B cell (primary cell): ENCODE results near the gene LNPK. TPM values are rescaled to one million over a fixed set of nuclear protein-coding genes. Genes with fewer than 3 reads are reported as not detected.

Source experiments
- ATAC-seq: fragments of 200-7000 bp; cut with Tn5 transposase; one replicate; pipeline ENCODE4 v1.10.0; 2021; ENCODE audit warnings: low read depth, mild to moderate bottlenecking, moderate number of reproducible peaks, moderate library complexity
- CTCF ChIA-PET: fragments of 350-600 bp; sonication (Branson Sonifier 250); formaldehyde crosslinking; loops from one replicate; lab custom pipeline; 2021; ENCODE audit warnings: antibody characterized with exemption, inconsistent platforms; lab: Charles Lee
- POLR2A ChIA-PET: fragments of 350-600 bp; sonication (Branson Sonifier 250); formaldehyde crosslinking; loops from one replicate; lab custom pipeline; 2021; ENCODE audit warnings: antibody characterized with exemption; lab: Charles Lee
- DNase-seq: peaks from one replicate; pipeline ENCODE4 v3.0.0; 2013
- H2AFZ ChIP-seq: 2 replicates; pipeline ENCODE4 v1.6.1; 2012; ENCODE audit warnings: mild to moderate bottlenecking, low read depth, low read length; ENCODE audit not compliant: insufficient read depth, poor library complexity, severe bottlenecking
- H3K27ac ChIP-seq, 2 donors: 1 replicate in 1 of 2; 2 replicates in 1 of 2; pipeline ENCODE4 v1.5.1; 2012 to 2013; ENCODE audit warnings: low read length in 2 of 2, mild to moderate bottlenecking in 2 of 2, moderate library complexity in 1 of 2
- H3K27me3 ChIP-seq, 4 experiments: fragments of 200-600 bp in 1 of 4; sonication (generic) in 1 of 4; replicated peaks in 1 of 4; 1 replicate in 2 of 4; 2 replicates in 2 of 4; pipeline versions ENCODE4 v1.6.1 to v1.7.0; 2013 to 2016; ENCODE audit warnings: low read length in 3 of 4, mild to moderate bottlenecking in 2 of 4, mixed read lengths in 1 of 4, moderate library complexity in 1 of 4; ENCODE audit not compliant: insufficient read depth in 4 of 4, control insufficient read depth in 3 of 4; ENCODE audit errors: control extremely low read depth in 1 of 4
- H3K36me3 ChIP-seq, 2 experiments: replicated peaks in 1 of 2; 1 replicate in 1 of 2; 2 replicates in 1 of 2; pipeline versions ENCODE4 v1.6.1 to v1.7.1; 2013; ENCODE audit warnings: low read length in 1 of 2; ENCODE audit not compliant: insufficient read depth in 2 of 2, control insufficient read depth in 1 of 2; ENCODE audit errors: control extremely low read depth in 1 of 2, extremely low read depth in 1 of 2
- H3K4me1 ChIP-seq, 2 donors: fragments of 200-600 bp in 1 of 2; sonication (generic) in 1 of 2; 1 replicate in 1 of 2; 2 replicates in 1 of 2; pipeline versions ENCODE4 v1.5.1 to v1.6.1; 2013 to 2017; ENCODE audit warnings: low read length in 2 of 2; ENCODE audit not compliant: control insufficient read depth in 2 of 2, insufficient read depth in 2 of 2
- H3K4me2 ChIP-seq: replicated peaks from 2 replicates; pipeline ENCODE3; 2012; ENCODE audit warnings: mild to moderate bottlenecking, low read depth, low read length; ENCODE audit not compliant: poor library complexity, severe bottlenecking
- H3K4me3 ChIP-seq, 5 experiments: fragments of 200-600 bp in 1 of 5; sonication (generic) in 1 of 5; 1 replicate in 3 of 5; 2 replicates in 2 of 5; pipeline versions ENCODE4 v1.5.1 to v1.7.0; 2011 to 2016; ENCODE audit warnings: low read length in 4 of 5, mild to moderate bottlenecking in 4 of 5, low read depth in 2 of 5, control low read depth in 1 of 5, moderate library complexity in 1 of 5; ENCODE audit not compliant: insufficient read depth in 1 of 5; ENCODE audit errors: control extremely low read depth in 1 of 5, extremely low read depth in 1 of 5
- H3K79me2 ChIP-seq: fragments of 200-600 bp; sonication (generic); one replicate; pipeline ENCODE4 v1.6.0; 2016; ENCODE audit warnings: low read length; ENCODE audit not compliant: control insufficient read depth, insufficient read depth
- H3K9ac ChIP-seq: fragments of 200-600 bp; sonication (generic); 2 replicates; pipeline ENCODE4 v1.6.1; 2017; ENCODE audit warnings: mild to moderate bottlenecking, low read length, moderate library complexity
- H3K9me3 ChIP-seq, 3 donors: one replicate each; pipeline versions ENCODE4 v1.6.1 to v1.7.1; 2013; ENCODE audit warnings: low read length in 2 of 3; ENCODE audit not compliant: control insufficient read depth in 2 of 3, insufficient read depth in 1 of 3; ENCODE audit errors: control extremely low read depth in 1 of 3
- H4K20me1 ChIP-seq: 2 replicates; pipeline ENCODE4 v1.6.0; 2012; ENCODE audit warnings: mild to moderate bottlenecking, low read length; ENCODE audit not compliant: insufficient read depth, control insufficient read depth, poor library complexity, severe bottlenecking
- H3K27ac Mint-ChIP-seq: one replicate; pipeline ENCODE4 v1.8.0; 2021; ENCODE audit warnings: mixed read lengths
- H3K27me3 Mint-ChIP-seq: one replicate; pipeline ENCODE4 v1.8.0; 2021; ENCODE audit warnings: mixed read lengths
- H3K4me1 Mint-ChIP-seq: one replicate; pipeline ENCODE4 v1.8.0; 2021; ENCODE audit warnings: mixed read lengths
- H3K4me3 Mint-ChIP-seq: one replicate; pipeline ENCODE4 v1.8.0; 2021; ENCODE audit warnings: mixed read lengths
- H3K9me3 Mint-ChIP-seq: one replicate; pipeline ENCODE4 v1.8.0; 2022; ENCODE audit warnings: mixed read lengths; ENCODE audit not compliant: insufficient read depth
- EZH2 ChIP-seq: IDR thresholded peaks from 2 replicates; pipeline ENCODE4 v1.6.1; 2012; ENCODE audit warnings: borderline replicate concordance, low read depth, mild to moderate bottlenecking, moderate library complexity, low read length; ENCODE audit not compliant: insufficient read depth, poor library complexity, severe bottlenecking
- WGBS: methylation state at CpG from one replicate; pipeline ENCODE4 v1.1.5; 2013; ENCODE audit warnings: missing lambda C conversion rate; ENCODE audit not compliant: insufficient coverage; 5-methylcytosine and 5-hydroxymethylcytosine counted together
- intact Hi-C: fragments of 100-400 bp; cut with micrococcal nuclease; formaldehyde crosslinking; loops from one replicate; pipeline ENCODE4 v1.10.0; 2022
- polyA plus RNA-seq: library from polyadenylated mRNA; depleted of rRNA; stranded (reverse); fragments of >200 nt; gene quantifications from 2 replicates; pipeline ENCODE4 v1.2.3, GENCODE V29; 2012
- total RNA-seq, 2 donors: library from RNA; stranded (reverse); fragments of 120-200 nt in 1 of 2; gene quantifications; 1 replicate in 1 of 2; 2 replicates in 1 of 2; pipeline versions ENCODE4 v1.2.3 to v1.2.4, GENCODE V29; 2013 to 2022
- TF ChIP-seq, protein P1 (sequence below): fragments of 200-600 bp; IDR thresholded peaks from one replicate; pipeline ENCODE4 v1.8.0; 2022; ENCODE audit warnings: antibody characterized with exemption, mild to moderate bottlenecking

LNPK gene
- total and polyA plus RNA-seq, 2 donors (not counting 1 experiment from before 2014, with no cell fraction given), result 3.2 to 15.9 TPM

- Mint-ChIP-seq H3K27me3 (no peaks in the 10 kb centered on the region), H3K4me1 (peaks cover 17% of the 10 kb centered on the region), H3K27ac (no peak overlapping the region), H3K4me3 (no peak overlapping the region), H3K9me3 (no peaks in the 10 kb centered on the region)
- TF ChIP-seq EZH2, result no peak
- TF ChIP-seq, protein P1, sequence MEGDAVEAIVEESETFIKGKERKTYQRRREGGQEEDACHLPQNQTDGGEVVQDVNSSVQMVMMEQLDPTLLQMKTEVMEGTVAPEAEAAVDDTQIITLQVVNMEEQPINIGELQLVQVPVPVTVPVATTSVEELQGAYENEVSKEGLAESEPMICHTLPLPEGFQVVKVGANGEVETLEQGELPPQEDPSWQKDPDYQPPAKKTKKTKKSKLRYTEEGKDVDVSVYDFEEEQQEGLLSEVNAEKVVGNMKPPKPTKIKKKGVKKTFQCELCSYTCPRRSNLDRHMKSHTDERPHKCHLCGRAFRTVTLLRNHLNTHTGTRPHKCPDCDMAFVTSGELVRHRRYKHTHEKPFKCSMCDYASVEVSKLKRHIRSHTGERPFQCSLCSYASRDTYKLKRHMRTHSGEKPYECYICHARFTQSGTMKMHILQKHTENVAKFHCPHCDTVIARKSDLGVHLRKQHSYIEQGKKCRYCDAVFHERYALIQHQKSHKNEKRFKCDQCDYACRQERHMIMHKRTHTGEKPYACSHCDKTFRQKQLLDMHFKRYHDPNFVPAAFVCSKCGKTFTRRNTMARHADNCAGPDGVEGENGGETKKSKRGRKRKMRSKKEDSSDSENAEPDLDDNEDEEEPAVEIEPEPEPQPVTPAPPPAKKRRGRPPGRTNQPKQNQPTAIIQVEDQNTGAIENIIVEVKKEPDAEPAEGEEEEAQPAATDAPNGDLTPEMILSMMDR, result no peak
- WGBS, result 80% methylated on average over 1 of the region's 5 CpGs
- Histone ChIP-seq H3K9me3 (no peaks in the 10 kb centered on the region), H3K36me3 (no peaks in the 10 kb centered on the region), H3K9ac (no peak overlapping the region), H3K79me2 (peaks cover 23% of the 10 kb centered on the region), H3K27me3 (no peaks in the 10 kb centered on the region), H3K27ac (no peak overlapping the region), H3K4me1 (peaks cover 12 to 14% of the 10 kb centered on the region in 2 donors), H2AFZ (no peak overlapping the region), H3K4me3 (no peak overlapping the region), H3K4me2 (no peak overlapping the region), H4K20me1 (no peaks in the 10 kb centered on the region)
- ChIA-PET CTCF (no interaction called here), POLR2A (no interaction called here)
- no peak for ATAC-seq
- intact Hi-C loops, result loop anchor here (2.0 to 5.0 kb wide), 2 partner anchors 835 to 1548 kb away; partner anchors contain the start of gene ATF2
- DNase-seq, result no peak
Observed at GRCh38 chr2:176003958-176004357, 1.9 kb upstream of the LNPK start.

DNA sequence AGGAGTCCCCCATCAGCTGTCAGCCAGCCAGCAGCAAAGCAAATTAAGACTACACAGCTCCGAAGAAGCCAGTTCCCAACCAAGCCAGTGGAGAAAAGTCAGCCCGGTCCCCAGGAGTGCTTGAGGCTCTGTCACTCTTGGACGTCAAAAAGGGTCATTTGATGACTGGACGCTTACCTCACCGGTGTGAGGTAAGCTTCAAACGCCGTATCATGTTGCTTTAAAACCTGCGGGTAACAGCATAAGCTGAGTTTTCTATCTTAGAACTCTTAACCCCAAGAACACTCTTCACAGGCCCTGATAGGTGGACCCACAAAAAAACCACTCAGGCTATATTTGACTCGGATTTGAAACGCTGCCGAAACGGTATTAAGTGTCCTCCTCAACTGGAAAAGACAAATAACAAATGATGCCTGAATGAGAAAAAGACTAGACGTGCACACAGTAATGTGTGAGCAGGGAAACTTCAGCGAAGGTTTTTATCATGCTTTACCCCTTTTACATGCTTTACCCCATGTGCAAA, 682 bp upstream of the LNPK start:
- intact Hi-C loops, result loop anchor here (2.0 to 5.0 kb wide), 2 partner anchors 834 to 1550 kb away; partner anchors contain the start of gene ATF2
- no peak for DNase-seq
- H3K9me3 ChIP-seq, result no peaks in the 10 kb centered on the region
- peak overlapping the region; percentile 36 to 84 (median 78) for H3K4me3 ChIP-seq
- ATAC-seq, result no peak
- H3K27ac ChIP-seq, result peak overlapping the region; percentile 21 to 66
- peak overlapping the region; percentile 85 for H3K4me3 Mint-ChIP-seq
- no peaks in the 10 kb centered on the region for H3K9me3 Mint-ChIP-seq
- no peaks in the 10 kb centered on the region for H3K27me3 Mint-ChIP-seq
- TF ChIP-seq EZH2, result no peak
- TF ChIP-seq, protein P1, result no peak
- CTCF ChIA-PET, result interaction anchor here (1.2 to 2.3 kb wide), 2 partner anchors 552 to 1146 kb away, joined by 3 to 5 read pairs; no protein-coding TSS in a partner anchor
- H3K4me1 ChIP-seq, result peaks cover 12 to 14% of the 10 kb centered on the region in 2 donors
- H3K79me2 ChIP-seq, result peaks cover 33% of the 10 kb centered on the region
- peak overlapping the region; percentile 83 for H3K9ac ChIP-seq
- WGBS, result 14% methylated on average over 8 of the region's 14 CpGs
- H3K4me2 ChIP-seq, result peak overlapping the region; percentile 90
- no peaks in the 10 kb centered on the region for H4K20me1 ChIP-seq
- no peaks in the 10 kb centered on the region for H3K36me3 ChIP-seq
- peak overlapping the region; percentile 100 for H2AFZ ChIP-seq
- peak overlapping the region; percentile 18 for H3K27ac Mint-ChIP-seq
- no peaks in the 10 kb centered on the region for H3K27me3 ChIP-seq
- POLR2A ChIA-PET, result no interaction called here
- peaks cover 17% of the 10 kb centered on the region for H3K4me1 Mint-ChIP-seq
